AG20443 (cell line): ENCODE measurements around the gene MRPS26.
"Not testable (repeated sequence)": the region's sequence is repeated elsewhere in the genome, so short reads cannot be mapped to it uniquely, and the experiment has no call there.

ENCODE experiments used
- DNase-seq: peaks from one replicate; pipeline ENCODE4 v3.0.0; 2012; ENCODE audit warnings: low spot score, mixed read lengths

The MRPS26 gene

DNA sequence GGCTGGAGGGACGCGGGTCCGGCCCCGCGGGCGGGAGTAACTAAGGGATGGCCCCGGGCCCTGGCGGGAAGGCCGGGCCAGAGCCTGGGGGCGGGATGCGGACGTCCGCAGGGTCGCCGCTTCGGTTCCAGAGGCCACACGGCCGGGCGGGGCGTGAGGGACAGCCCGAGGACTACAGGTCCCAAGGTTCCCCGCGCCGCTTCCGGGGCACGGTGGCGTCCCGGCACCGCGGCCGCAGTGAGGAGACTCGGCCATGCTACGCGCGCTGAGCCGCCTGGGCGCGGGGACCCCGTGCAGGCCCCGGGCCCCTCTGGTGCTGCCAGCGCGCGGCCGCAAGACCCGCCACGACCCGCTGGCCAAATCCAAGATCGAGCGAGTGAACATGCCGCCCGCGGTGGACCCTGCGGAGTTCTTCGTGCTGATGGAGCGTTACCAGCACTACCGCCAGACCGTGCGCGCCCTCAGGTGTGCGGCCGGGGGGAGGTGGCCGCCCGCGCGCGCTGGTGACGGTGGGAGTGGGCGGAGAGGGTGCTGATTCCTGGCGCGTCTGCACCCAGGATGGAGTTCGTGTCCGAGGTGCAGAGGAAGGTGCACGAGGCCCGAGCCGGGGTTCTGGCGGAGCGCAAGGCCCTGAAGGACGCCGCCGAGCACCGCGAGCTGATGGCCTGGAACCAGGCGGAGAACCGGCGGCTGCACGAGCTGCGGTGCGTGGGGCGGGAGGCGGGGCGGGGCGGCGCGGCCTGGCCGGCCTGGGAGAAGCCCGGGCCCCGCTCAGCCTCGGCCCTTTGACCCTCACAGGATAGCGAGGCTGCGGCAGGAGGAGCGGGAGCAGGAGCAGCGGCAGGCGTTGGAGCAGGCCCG is at the start of gene MRPS26:
Gene MRPS26, plus strand, starts transcription at position 237 of the 861 bp plus-strand sequence. Its CDS starts 17 bp downstream, at position 254.
- peak; percentile 97 for DNase-seq

DNA sequence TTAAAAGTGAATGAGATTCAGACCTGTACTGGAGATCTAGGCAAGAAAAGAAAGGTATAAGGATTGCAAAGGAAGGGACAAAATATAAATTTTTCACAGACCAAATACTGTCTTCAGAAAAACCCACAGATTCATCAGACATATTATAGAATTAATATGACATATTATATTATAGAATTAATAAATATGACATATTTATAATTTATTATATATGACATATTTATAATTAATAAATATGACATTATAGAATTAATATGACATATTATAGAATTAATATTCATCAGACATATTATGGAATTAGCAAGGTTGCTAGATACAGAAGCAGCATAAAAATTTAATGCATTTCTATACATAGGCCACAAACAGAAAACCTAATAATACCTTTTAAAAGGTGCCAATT is 47.1 kb upstream of the MRPS26 start:
- no peak for DNase-seq

- peak; percentile 35 for DNase-seq
Measured at GRCh38 chr20:3000852-3001523, 44.9 kb upstream of the MRPS26 start.

- DNase-seq, result no peak
Measured at GRCh38 chr20:3003416-3003815, 42.4 kb upstream of the MRPS26 start.

- peak; percentile 59 for DNase-seq
Measured at GRCh38 chr20:3010985-3011723, 34.7 kb upstream of the MRPS26 start.

DNA sequence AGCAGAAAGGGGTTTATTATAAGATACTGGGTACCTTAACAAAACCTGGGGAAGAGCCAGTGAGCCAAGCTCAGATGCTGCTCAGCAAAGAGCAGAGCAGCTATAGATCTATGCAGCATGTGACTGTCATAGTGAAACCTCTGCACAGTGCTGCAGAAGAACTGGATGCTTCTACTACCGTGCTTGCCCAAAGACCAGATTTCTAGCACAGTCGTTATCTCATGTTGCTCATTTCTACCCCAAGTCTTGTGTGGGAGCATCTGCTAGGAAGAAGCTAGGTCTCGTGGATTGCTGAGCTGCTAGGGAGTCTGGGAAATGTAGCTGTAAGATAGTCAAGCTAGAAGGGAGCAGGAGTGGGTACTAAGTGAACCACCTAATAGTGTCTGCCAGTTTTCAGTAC is 34.1 kb upstream of the MRPS26 start:
- DNase-seq, result no peak

- no peak for DNase-seq
Measured at GRCh38 chr20:3013771-3014170, 32.1 kb upstream of the MRPS26 start.

- DNase-seq, result no peak
Measured at GRCh38 chr20:3014179-3014578, 31.7 kb upstream of the MRPS26 start.

GRCh38 chr20:3014662-3015061 is 31.2 kb upstream of the MRPS26 start:
- DNase-seq, result no peak

DNA sequence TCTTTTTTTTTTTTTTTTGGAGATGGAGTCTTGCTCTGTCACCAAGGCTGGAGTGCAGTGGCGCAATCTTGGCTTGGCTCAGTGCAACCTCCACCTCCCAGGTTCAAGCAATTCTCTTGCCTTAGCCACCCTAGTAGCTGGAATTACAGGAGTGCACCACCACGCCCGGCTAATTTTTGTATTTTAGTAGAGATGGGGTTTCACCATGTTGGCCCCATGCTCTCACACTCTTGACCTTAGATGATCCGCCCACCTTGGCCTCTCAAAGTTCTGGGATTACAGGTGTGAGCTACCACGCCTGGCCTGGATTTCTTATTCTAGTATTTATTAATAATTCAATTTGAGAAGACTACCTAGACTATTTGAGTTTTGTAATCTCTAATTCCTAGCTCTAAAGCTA is 30.6 kb upstream of the MRPS26 start:
- DNase-seq, result not testable (repeated sequence)

GRCh38 chr20:3021327-3021726 is 24.5 kb upstream of the MRPS26 start:
- DNase-seq, result no peak

- DNase-seq, result no peak
Measured at GRCh38 chr20:3021777-3022176, 24.1 kb upstream of the MRPS26 start.

- not testable (repeated sequence) for DNase-seq
Measured at GRCh38 chr20:3022559-3023490, 23.0 kb upstream of the MRPS26 start.

DNA sequence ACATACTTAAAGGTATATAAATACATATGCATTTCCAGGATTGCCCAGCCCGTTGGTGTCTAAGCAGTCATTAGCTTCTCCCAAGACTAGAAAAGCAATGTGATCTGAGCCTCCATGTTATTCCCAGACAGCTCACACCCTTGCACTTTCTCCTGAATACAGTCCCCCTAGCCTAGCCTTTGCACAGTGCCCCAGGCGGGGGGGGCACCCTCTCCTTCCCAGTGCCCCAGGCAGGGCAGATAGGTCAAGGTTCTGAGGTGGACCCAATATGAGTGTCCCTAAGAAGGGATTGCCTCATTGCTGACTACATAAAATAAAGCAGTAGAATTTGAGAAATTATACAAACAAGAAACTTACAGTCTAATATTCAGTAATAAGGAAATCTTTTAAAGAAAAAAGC is 17.9 kb upstream of the MRPS26 start:
- DNase-seq, result no peak

DNA sequence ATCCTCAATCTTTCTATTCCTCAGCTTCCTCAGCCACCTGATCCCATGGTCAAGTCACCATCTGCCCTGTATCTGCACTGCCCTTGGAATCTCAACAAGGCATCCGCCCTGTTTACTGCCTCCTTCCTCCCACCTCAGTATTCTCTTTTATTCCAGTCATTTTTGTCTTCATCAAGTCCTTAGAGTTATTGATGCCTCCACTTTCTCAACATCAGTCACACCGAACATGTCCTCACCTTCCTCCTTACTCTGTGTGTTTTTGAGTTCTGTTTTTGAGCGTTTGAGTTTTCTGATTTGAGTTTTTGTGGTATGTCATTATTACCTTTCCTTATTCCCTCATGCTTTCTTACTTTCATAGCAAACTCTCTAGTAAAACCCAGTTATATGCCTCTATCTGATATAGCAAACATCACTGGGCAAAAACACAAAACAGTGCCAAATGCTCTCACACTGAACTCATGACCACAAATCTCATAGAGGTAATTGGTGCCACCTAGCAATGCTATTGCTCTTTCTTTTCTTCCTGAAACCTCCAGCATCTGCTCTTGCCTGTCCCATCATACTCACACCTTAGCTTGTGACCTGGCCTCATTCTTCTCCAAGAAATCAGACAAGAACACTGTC is 14.2 kb upstream of the MRPS26 start:
- DNase-seq, result no peak

- no peak for DNase-seq
Measured at GRCh38 chr20:3032624-3033023, 13.2 kb upstream of the MRPS26 start.

- DNase-seq, result no peak
Measured at GRCh38 chr20:3037654-3038053, 8.2 kb upstream of the MRPS26 start.

GRCh38 chr20:3038454-3038853 is 7.4 kb upstream of the MRPS26 start:
- no peak for DNase-seq

DNA sequence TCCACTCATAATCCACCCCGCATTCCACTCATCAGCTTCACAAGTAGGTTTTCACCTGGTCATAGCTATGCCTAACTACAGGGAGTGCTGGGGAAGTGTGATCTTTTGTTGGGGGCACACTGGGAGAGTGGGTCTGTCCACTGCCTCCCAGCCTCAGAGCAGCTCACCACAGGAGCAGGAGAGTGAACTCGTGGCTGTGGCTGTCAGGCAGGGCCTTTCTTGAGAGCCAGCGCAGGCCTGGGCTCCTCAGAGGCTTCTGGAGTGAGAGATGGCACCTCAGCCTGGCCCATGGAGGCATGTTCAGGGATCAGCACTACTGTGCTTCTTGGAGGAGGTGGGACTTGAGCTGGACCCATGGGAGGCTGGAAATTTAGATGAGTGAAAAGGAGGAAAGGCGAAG is 6.4 kb upstream of the MRPS26 start:
- no peak for DNase-seq

GRCh38 chr20:3040086-3040485 is 5.8 kb upstream of the MRPS26 start:
- DNase-seq, result no peak

GRCh38 chr20:3041854-3042409 is 3.9 kb upstream of the MRPS26 start:
- DNase-seq, result no peak
